CD4-positive, alpha-beta T cell treated with Interleukin-4 for 1 hour (primary cell): Measurements from ENCODE around the gene TAOK3.

Source experiments
- DNase-seq, 2 donors: peaks; one replicate each; pipeline ENCODE4 v3.0.0-alpha.2; 2020 to 2022

TAOK3 gene

GRCh38 chr12:118334939-118335567 is 37.7 kb downstream of the TAOK3 start:
- DNase-seq = no peak

DNA sequence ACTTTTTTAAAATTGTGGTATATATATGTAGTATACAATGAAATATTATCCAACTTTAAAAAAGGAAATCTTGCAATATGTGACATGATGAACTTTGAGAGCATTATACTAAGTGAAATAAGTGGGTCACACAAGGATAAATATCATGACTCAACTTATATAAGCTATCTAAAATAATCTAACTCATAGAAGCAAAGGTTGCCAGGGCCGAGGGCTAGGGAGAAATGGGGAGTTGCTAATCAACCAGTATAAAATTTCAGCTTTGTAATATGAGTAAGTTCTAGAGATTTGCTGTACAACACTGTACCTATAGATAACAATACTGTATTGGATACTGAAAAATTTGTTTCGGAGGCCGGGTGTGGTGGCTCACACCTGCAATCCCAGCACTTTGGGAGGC is 38.5 kb downstream of the TAOK3 start:
- no peak for DNase-seq

DNA sequence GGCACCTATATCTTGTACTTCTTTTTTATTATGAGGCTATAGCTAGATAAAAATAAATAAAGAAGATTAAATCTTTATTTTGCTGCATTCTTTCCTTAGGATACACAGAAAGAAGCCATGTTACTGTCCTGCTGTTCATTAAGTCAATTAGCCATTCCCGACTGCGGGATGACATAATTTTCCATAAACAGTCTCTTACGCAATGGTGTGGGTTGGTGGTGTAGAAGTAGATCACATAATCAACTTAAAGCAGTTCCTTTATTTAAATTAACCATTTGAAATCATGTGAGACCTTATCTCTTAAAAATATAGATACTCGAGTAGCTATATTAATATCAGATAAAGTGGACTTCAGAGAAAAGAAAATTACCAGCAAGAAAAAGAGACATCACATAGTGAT is 40.2 kb downstream of the TAOK3 start:
- DNase-seq = no peak

DNA sequence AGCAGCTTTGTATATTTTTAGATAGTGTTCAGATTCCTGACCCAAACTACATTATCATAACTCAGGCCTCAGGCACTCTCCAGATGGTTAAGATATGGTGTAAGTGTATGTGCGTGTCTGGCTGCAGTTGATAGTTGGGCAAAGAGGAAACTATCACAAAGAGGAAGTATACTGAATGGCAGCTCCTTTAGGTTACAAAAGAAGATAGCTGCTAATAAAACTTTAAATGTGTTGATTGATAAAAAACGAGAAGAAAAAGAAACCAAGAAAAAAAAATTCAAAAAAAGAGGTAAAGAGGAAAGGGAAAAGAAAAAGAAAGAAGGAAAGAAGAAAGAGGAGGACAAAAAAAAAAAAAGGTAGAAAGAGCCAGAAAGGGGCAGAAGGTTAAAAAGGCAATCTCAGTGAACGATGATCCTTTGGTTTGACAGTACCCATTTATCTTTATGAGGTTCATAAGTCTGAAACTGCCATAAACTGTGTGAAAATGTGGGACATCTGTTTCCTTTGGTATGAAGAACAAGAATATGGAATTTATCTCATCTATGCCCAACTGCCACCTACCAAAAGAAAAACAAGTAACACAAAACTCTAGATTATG is 42.2 kb downstream of the TAOK3 start:
- peak in 1 of 2 donors; percentile 28 for DNase-seq

DNA sequence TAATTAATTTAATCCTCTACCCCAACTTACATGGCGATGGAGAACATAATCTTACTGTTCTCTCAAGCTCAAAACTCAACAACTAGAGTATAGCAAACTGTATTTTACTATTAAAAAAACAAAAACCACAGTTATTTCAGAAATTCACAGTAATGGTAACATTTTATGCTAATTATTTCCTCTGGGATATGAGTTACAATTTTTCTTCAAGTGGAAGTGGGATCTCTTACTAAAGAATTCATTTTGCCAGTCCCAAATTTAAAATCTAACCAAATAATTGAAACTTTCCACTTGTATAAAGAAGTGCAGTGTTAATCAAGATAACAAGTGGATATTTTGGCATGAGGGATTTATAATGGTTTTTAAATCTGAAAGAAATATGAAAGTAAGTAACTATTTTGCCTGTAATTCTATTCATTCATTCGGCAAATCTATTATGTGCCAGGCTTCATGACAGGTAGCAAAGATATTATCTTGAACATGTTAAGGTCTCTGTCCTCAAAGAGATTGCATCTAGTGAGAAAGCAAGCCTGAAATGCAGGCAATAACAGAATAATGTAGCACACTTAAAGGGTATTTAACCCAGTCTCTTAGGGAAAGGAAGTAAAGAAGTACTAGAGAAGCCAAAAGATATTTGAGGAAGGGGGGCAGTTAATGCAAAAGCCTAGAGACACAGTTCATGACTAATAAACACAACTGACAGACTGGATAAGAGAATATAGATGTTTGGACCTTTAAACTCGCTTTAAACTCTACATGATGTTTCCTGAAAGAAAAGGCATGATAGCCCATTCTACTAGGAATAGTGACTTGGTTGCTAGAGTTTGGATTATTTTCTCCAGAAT is 44.0 kb downstream of the TAOK3 start:
- no peak for DNase-seq

GRCh38 chr12:118327391-118327790 is 45.3 kb downstream of the TAOK3 start:
- no peak for DNase-seq

- no peak for DNase-seq
Observed at GRCh38 chr12:118326991-118327390, 45.7 kb downstream of the TAOK3 start.

DNA sequence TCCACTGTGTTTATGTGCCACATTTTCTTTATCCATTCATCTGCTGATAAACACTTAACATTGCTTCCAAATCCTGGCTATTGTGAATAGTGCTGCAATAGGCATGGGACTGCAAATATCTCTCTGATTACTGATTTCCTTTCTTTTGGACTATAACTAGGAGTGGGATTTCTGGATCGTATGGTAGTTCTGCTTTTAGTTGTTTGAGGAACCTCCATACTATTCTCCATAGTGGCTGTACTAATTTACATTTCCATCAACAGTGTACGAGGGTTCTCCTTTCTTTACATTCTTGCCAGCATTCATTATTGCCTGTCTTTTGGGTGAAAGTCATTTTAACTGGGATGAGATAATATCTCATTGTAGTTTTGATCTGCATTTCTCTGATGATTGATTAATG is 47.6 kb downstream of the TAOK3 start:
- no peak for DNase-seq

DNA sequence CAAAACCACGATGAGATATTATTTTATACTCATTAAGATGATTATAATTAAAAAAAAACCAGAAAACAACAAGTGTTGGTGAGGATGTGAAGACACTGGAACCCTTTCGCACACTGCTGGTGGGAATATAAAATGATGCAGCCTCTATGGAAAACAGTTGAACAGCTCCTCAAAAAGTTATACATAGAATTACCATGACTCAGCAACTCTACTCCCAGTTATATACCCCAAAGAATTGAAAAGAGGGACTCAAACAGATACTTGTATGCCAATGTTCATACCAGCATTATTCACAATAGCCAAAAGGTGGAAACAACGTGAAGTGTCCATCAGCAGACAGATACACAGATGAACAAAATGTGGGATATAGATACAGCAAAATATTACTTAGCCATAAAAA is 53.1 kb downstream of the TAOK3 start:
- DNase-seq = no peak

GRCh38 chr12:118318744-118319143 is 54.0 kb downstream of the TAOK3 start:
- DNase-seq = no peak

DNA sequence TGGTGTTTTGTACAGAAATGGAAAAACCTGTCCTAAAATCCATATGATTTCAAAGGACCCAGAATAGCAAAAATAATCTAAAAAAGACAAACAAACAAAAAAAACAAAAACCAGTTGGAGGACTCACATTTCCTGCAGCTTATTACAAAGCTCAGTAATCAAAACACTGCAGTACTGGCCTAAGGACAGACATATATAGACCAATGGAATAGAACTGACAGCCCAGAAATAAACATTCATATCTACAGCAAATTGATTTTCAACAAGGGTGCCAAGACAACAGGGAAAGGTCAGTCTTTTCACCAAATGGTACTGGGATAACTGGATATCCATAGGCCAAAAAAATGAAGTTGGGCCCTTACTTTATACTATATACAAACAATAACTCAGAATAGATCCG is 55.0 kb downstream of the TAOK3 start:
- DNase-seq = no peak

DNA sequence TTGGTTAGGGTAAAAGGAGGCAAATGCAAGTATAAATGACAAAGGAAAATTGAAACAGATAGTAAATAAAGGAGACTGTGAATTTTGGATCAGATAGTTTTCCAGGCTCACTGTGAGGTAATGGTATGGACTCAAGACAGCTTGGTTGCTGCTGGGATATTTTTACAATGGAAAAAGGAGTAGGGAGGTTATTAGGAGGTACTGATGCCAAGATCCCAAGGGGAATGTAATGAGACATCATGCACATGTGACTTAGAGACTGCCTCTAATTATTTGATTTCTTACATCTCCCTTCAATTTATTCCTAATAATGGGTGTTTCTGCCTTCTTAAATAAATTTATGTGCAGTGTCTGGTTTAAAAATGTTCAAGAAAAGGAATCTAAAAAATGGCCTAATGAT is 56.9 kb downstream of the TAOK3 start:
- DNase-seq = no peak

DNA sequence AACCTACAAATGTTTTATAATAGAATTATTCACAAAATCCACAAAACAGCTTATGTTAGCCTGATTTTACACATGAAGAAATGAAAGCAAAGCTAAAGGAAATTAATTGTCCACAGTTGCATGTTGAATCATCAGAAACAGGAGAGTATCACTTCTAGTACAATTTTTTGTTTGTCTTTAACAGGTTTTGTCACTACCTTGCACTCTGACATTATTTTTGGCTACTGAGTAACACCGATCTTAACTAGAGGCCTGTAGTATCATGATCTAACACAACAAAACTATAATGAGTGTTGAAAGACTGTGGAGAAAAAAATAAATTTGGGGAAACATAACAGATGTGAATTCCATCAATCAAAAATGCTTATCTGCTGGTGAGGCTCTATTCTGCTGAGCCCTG is 60.1 kb downstream of the TAOK3 start:
- no peak for DNase-seq

DNA sequence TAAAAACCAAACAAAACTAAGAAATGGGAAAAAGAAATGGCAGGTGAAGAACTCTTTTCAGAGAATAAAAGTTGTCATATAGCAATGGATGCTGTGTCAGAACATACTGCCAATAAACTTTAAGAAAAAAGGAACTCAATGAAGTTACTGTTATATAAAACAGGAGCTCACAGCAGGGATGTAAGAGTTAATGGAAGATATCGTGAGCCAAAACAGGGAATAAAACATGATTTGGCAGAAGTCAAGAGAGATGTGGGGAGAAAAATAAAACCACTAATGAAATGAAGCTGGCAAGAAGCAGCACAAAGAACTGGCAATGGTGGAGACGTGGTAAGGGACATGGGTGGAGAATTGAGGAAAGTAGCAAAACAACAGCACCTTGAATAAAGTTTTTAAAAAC is 61.0 kb downstream of the TAOK3 start:
- DNase-seq = no peak

DNA sequence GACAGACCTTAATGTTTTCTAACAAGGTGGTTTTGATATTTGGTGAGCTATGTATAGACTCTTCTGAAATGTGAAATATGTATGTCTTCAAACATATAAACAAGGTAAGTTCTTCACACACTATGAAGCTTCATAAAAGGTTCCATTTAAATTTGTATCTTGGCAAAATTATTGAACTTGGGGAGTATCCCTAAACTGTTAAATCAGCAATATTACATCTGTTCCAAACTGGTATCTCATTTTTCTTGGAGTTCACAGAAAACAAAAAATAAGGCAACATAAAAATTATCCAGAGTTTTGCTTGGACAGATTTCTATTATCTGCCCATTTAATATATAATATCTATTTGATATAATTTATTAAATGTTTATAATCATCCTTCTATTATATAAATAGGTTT is 62.4 kb downstream of the TAOK3 start:
- no peak for DNase-seq

GRCh38 chr12:118308006-118308405 is 64.7 kb downstream of the TAOK3 start:
- peak in 1 of 2 donors; percentile 41 for DNase-seq

GRCh38 chr12:118307069-118307954 is 65.4 kb downstream of the TAOK3 start:
- peak in 1 of 2 donors; percentile 36 for DNase-seq

DNA sequence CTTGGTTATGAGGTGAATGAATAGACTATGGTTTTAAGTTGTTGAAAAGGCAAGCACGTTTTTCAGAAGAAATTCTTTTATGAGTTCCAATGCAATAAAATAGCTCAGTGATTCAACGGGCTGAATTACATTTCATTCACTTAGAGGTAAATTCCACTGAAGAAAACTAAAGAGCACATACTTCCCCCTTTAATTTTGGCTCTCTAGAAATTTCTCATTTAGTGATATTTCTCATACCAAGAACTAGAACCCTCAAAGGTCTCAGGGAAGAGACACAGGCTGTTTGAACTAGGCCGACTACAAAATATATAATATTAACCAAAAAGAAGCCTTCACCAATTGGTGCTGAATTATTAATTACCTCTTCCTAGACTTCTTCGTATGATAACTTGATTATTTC is 68.6 kb downstream of the TAOK3 start:
- DNase-seq = no peak

GRCh38 chr12:118302053-118302452 is 70.7 kb downstream of the TAOK3 start:
- no peak for DNase-seq

DNA sequence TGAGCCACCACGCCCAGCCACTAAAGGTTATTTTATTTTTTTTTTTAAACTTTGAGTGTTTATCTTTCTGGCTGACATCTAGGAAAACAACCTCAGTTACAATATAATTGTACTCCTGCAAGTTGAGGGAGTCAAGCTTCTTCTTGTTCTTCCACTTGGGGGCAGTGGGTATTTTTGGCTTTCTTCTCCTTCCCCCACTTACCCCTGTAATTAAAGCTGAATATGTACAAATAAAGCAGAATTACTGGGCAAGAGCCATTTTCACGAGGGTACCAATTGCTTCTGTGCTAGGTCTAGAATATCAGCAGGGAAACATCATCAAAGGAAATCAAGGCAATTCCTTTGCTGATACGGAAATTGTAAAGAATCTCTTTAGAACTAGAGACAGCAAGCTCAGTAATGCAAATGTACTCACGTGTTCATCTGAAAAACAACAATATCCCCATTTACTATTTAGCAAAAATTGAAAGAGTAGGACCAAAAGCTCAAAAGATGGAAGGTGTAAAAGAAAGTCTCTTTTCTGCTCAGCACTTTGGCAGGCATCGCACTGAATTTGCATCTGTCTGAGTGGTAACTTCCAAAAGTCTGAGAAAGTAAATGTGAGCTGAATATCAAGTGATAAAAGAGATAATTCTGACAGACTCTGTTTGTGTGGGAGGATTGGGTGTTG is 72.8 kb downstream of the TAOK3 start:
- DNase-seq = no peak

DNA sequence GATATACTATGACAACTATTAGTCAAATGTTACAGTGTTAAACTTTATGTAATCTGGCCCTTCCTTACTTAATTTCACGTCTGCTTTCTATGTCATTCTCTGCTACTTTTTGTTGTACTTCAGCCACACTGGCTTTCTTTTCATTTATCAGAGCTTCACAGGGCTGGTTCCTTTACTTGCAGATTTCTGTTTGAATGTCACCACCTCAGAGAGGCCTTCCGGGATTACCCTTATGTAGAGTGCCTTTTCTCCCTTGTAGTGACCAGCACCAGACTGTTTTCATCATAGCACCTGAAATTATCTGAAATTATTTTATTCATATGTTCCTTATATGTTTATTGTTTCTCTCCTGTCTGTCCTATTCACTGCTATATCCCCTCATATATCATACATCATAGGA is 75.4 kb downstream of the TAOK3 start:
- DNase-seq = no peak

GRCh38 chr12:118292836-118293235 is 79.9 kb downstream of the TAOK3 start:
- no peak for DNase-seq

DNA sequence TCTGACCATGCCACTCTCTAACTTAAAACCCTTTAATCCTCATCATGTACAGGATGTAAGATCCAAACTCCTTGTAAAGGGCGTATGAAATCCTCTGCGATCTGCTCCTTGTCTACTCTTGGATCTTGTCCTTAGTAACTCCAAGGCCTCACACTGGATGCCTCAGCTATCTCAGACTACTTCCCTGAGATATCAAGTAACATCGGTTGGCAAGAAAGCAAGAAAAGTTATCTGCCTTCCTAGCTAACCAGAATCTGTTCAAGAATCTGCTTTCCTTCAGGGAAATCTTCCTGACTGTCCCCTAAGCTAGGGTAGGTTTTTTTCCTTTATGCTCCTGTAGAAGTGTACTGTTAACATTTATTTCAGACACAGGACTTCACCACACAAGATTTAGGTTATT is 82.6 kb downstream of the TAOK3 start:
- no peak for DNase-seq
